ENCODE results near the gene HCN2.

DNA sequence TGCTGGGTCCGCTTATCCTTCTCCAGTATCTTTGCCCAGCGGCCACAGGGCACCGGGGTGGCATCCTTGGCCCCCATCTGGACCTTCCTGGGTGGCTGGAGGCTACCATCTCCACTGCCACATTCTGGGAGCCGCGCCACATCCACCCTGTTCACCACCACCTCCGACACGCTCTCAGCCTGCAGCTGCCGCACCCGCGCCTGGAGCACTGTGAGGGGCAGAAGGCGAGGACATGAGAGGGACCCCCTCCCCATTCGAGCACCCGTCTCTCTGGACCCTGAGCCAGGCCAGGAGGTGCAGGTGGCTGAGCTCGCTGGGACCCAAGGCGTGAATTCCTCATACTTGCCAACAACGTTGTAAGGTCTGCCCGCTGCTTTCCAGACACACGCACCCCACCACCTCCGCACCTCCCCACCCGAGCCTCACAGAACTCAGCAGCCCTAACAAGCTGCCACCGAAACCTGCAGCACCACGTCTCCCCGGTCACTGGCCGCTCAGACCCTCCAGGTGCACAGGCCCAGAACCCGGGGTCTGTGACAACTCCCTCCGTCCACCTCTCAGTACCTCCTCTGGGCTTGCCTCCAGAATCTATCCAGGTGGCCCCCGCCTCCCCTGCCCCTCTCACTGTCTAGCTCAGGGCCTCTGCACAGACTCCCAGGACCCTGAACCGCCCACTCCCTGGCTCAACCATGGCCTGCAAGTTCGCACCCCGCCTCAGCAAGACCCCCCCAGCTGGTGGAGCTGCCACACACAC is 40.5 kb downstream of the HCN2 start:
- TF ChIP-seq POLR2A (IDR thresholded peaks at IDR 0.05), result no peak
- TF ChIP-seq, protein P1, sequence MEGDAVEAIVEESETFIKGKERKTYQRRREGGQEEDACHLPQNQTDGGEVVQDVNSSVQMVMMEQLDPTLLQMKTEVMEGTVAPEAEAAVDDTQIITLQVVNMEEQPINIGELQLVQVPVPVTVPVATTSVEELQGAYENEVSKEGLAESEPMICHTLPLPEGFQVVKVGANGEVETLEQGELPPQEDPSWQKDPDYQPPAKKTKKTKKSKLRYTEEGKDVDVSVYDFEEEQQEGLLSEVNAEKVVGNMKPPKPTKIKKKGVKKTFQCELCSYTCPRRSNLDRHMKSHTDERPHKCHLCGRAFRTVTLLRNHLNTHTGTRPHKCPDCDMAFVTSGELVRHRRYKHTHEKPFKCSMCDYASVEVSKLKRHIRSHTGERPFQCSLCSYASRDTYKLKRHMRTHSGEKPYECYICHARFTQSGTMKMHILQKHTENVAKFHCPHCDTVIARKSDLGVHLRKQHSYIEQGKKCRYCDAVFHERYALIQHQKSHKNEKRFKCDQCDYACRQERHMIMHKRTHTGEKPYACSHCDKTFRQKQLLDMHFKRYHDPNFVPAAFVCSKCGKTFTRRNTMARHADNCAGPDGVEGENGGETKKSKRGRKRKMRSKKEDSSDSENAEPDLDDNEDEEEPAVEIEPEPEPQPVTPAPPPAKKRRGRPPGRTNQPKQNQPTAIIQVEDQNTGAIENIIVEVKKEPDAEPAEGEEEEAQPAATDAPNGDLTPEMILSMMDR (IDR thresholded peaks at IDR 0.05), result no peak
- no peak for TF ChIP-seq POLR2AphosphoS5 (IDR thresholded peaks at IDR 0.05)

All from prostate gland (tissue), 2 donors.